ENCODE data around the gene ASIC5. TPM values are rescaled to one million over a fixed set of nuclear protein-coding genes. Genes with fewer than 3 reads are reported as not detected.

Gene ASIC5
- polyA plus RNA-seq, 1 of the 3 experiments (the other 2 are of a cell fraction), result not detected

DNA sequence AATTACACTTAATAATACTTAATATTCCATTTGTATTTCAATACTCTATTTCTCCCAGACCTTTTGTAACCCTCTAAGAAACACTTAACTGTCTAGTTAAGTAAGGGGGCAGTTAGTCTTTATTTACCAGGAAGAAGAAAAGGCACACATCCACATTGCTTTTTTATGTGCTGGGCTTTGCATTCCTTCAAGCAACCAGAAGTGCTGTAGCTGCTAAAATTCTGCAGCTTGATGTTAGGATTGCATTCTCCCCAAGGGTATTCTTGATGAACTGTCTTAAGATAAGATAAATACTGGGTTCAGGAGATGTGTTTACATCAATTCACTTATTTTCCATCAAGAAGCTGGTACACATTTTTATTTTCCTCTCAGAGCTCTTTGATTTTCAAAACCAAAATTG, 24.0 kb downstream of the ASIC5 start:
- H3K36me3 ChIP-seq (replicated peaks in 1 of 2; ENCODE audit: control insufficient read depth in 1 of 2, insufficient read depth in 2 of 2, low read length in 1 of 2), result no peaks in the 10 kb centered on the region
- CTCF ChIA-PET, result no interaction called here
- H3K9me2 ChIP-seq, result no peaks in the 10 kb centered on the region
- DNase-seq, result no peak
- no peaks in the 10 kb centered on the region for H3F3A ChIP-seq (replicated peaks; ENCODE audit: insufficient read depth)
- no peak overlapping the region for H3K9ac ChIP-seq
- no peak overlapping the region for H3K4me2 ChIP-seq
- H4K20me1 ChIP-seq (ENCODE audit: insufficient read depth), result no peaks in the 10 kb centered on the region
- H3K9me3 ChIP-seq, result no peaks in the 10 kb centered on the region; the same call in 1 of the 2 replicates
- no peak overlapping the region for H2AFZ ChIP-seq (ENCODE audit: low read depth)
- POLR2A ChIA-PET, result no interaction called here
- no peaks in the 10 kb centered on the region for H3K79me2 ChIP-seq (ENCODE audit: insufficient read depth)
- no peaks in the 10 kb centered on the region for H3K27me3 ChIP-seq (ENCODE audit: insufficient read depth)
- H3K27ac ChIP-seq (ENCODE audit: low read depth in 2 of 2, low read length in 1 of 2), result no peak overlapping the region
- TF ChIP-seq FOSL2 (IDR thresholded peaks at IDR 0.05; ENCODE audit: borderline replicate concordance, low read depth) (no peak), ELF1 (IDR thresholded peaks at IDR 0.05) (no peak), GABPA (IDR thresholded peaks at IDR 0.05; ENCODE audit: low read depth) (no peak), TEAD4 (IDR thresholded peaks at IDR 0.05; ENCODE audit: borderline replicate concordance, insufficient read depth) (no peak), MEF2A (IDR thresholded peaks at IDR 0.05; ENCODE audit: borderline replicate concordance, low read depth) (no peak), RXRA (IDR thresholded peaks at IDR 0.05; ENCODE audit: borderline replicate concordance, low read depth) (no peak)
- TF ChIP-seq, protein P1, sequence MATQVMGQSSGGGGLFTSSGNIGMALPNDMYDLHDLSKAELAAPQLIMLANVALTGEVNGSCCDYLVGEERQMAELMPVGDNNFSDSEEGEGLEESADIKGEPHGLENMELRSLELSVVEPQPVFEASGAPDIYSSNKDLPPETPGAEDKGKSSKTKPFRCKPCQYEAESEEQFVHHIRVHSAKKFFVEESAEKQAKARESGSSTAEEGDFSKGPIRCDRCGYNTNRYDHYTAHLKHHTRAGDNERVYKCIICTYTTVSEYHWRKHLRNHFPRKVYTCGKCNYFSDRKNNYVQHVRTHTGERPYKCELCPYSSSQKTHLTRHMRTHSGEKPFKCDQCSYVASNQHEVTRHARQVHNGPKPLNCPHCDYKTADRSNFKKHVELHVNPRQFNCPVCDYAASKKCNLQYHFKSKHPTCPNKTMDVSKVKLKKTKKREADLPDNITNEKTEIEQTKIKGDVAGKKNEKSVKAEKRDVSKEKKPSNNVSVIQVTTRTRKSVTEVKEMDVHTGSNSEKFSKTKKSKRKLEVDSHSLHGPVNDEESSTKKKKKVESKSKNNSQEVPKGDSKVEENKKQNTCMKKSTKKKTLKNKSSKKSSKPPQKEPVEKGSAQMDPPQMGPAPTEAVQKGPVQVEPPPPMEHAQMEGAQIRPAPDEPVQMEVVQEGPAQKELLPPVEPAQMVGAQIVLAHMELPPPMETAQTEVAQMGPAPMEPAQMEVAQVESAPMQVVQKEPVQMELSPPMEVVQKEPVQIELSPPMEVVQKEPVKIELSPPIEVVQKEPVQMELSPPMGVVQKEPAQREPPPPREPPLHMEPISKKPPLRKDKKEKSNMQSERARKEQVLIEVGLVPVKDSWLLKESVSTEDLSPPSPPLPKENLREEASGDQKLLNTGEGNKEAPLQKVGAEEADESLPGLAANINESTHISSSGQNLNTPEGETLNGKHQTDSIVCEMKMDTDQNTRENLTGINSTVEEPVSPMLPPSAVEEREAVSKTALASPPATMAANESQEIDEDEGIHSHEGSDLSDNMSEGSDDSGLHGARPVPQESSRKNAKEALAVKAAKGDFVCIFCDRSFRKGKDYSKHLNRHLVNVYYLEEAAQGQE (IDR thresholded peaks at IDR 0.05; ENCODE audit: low read depth, low read length), result no peak
- TF ChIP-seq, protein P2, sequence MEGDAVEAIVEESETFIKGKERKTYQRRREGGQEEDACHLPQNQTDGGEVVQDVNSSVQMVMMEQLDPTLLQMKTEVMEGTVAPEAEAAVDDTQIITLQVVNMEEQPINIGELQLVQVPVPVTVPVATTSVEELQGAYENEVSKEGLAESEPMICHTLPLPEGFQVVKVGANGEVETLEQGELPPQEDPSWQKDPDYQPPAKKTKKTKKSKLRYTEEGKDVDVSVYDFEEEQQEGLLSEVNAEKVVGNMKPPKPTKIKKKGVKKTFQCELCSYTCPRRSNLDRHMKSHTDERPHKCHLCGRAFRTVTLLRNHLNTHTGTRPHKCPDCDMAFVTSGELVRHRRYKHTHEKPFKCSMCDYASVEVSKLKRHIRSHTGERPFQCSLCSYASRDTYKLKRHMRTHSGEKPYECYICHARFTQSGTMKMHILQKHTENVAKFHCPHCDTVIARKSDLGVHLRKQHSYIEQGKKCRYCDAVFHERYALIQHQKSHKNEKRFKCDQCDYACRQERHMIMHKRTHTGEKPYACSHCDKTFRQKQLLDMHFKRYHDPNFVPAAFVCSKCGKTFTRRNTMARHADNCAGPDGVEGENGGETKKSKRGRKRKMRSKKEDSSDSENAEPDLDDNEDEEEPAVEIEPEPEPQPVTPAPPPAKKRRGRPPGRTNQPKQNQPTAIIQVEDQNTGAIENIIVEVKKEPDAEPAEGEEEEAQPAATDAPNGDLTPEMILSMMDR (IDR thresholded peaks at IDR 0.05), result no peak
- no peaks in the 10 kb centered on the region for H3K4me1 ChIP-seq (ENCODE audit: control insufficient read depth in 1 of 2, insufficient read depth in 2 of 2, low read depth in 1 of 2, low read length in 1 of 2)
- H3K4me3 ChIP-seq (ENCODE audit: low read depth in 2 of 2, low read length in 1 of 2), result no peak overlapping the region

DNA sequence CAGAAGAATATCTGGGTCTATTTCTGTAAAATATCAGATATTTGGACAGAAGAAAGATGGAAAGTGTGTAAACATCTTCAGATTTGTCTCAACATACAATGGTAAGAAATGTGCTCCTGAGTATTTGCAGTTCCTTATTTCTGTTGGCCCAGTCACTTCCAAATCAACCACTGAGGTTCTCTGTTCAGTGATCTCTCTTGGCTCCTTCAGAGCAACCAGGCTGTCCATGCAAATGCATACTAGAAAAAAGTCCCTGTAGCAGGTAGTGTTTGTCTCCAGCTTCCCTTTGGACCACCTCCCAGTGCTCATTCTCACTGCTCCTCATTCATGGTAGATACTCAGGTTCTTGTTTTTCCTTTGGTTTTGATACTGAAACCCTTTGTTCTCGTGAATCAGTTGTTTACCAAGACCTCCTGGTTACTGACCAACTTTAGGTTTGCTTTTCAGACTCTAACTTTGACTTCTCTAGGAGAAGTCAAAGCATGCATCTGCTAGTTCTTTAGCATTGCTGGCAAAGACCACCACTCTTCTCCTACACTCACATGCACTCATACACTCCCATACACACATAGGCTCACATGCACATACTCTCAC, 28.8 kb downstream of the ASIC5 start:
- Histone ChIP-seq H3K9me3 (no peaks in the 10 kb centered on the region), H3K36me3 (replicated peaks in 1 of 2; ENCODE audit: control insufficient read depth in 1 of 2, insufficient read depth in 2 of 2, low read length in 1 of 2) (no peaks in the 10 kb centered on the region), H3K79me2 (ENCODE audit: insufficient read depth) (no peaks in the 10 kb centered on the region), H3K9ac (no peak overlapping the region), H3K27ac (ENCODE audit: low read depth in 2 of 2, low read length in 1 of 2) (no peak overlapping the region), H3F3A (replicated peaks; ENCODE audit: insufficient read depth) (no peaks in the 10 kb centered on the region), H3K4me3 (ENCODE audit: low read depth in 2 of 2, low read length in 1 of 2) (no peak overlapping the region), H4K20me1 (ENCODE audit: insufficient read depth) (no peaks in the 10 kb centered on the region), H3K9me2 (no peaks in the 10 kb centered on the region), H3K4me1 (ENCODE audit: control insufficient read depth in 1 of 2, insufficient read depth in 2 of 2, low read depth in 1 of 2, low read length in 1 of 2) (no peaks in the 10 kb centered on the region), H2AFZ (ENCODE audit: low read depth) (no peak overlapping the region), H3K27me3 (ENCODE audit: insufficient read depth) (no peaks in the 10 kb centered on the region), H3K4me2 (no peak overlapping the region)
- DNase-seq, result no peak
- ChIA-PET CTCF (no interaction called here), POLR2A (no interaction called here)
- no peak for TF ChIP-seq EZH2phosphoT487 (IDR thresholded peaks at IDR 0.05; ENCODE audit: borderline replicate concordance, low read depth)
- no peak for TF ChIP-seq POLR2AphosphoS5 (IDR thresholded peaks at IDR 0.05; ENCODE audit: low read depth, low read length)
- TF ChIP-seq TAF1 (IDR thresholded peaks at IDR 0.05; ENCODE audit: borderline replicate concordance, low read depth, low read length), result no peak
- 4% methylated on average over 1 of the region's 1 CpG for WGBS (ENCODE audit: low lambda C conversion rate)
